K562 (cell line): ENCODE data around the gene FAM227A. TPM values are rescaled to one million over a fixed set of nuclear protein-coding genes. Genes with fewer than 3 reads are reported as not detected.

ENCODE experiments used
- ATAC-seq: fragments of 200-7000 bp; cut with Tn5 transposase; 3 replicates; pipeline ENCODE4 v1.9.1; 2020; ENCODE audit warnings: moderate library complexity
- BruUV-seq: library from RNA; stranded (reverse); fragments of 400-500 nt; replicated peaks from 2 replicates; lab custom pipeline; 2021; lab: Mats Ljungman, UMichigan
- CTCF ChIA-PET: fragments of 300-600 bp; formaldehyde crosslinking; extraction: SDS; loops from one replicate; lab custom pipeline; 2021; ENCODE audit warnings: low intra/inter-chr PET ratio; lab: Yijun Ruan, JAX
- POLR2A ChIA-PET: fragments of 300-600, 350-650 bp; sonication (Branson Sonifier 250); formaldehyde crosslinking; extraction: SDS; loops from one replicate; lab custom pipeline; 2021; ENCODE audit warnings: antibody characterized with exemption, inconsistent platforms; lab: Yijun Ruan, JAX
- DNase-seq, 4 experiments: peaks; one replicate each; pipeline versions ENCODE4 v3.0.0 to v3.0.0-alpha.2; 2011 to 2018; ENCODE audit warnings: low spot score in 3 of 4, mixed read lengths in 3 of 4; ENCODE audit errors: extremely low read depth in 1 of 4
- FAIRE-seq: peaks from 2 replicates; lab custom pipeline; 2011; peaks lifted over from hg19 to GRCh38; lab: Jason Lieb, UNC
- H2AFZ ChIP-seq: 2 replicates; pipeline ENCODE4 v1.6.0; 2011; ENCODE audit warnings: low read depth, low read length, control low read depth, inconsistent platforms
- H3K27ac ChIP-seq: fragments of 200-600 bp; 3 replicates; pipeline ENCODE4 v1.8.0; 2011; ENCODE audit warnings: low read depth, mild to moderate bottlenecking, control low read depth, inconsistent platforms, low read length, moderate library complexity, mixed read lengths; ENCODE audit errors: extremely low read depth
- H3K27me3 ChIP-seq, 2 experiments: fragments of 300-600 bp in 1 of 2; 2 replicates in 1 of 2; 3 replicates in 1 of 2; pipeline versions ENCODE4 v1.6.0 to v1.8.0; 2011; ENCODE audit warnings: inconsistent platforms in 2 of 2, low read length in 2 of 2, mild to moderate bottlenecking in 1 of 2, mixed read lengths in 1 of 2, moderate library complexity in 1 of 2; ENCODE audit not compliant: control insufficient read depth in 2 of 2, insufficient read depth in 2 of 2
- H3K36me3 ChIP-seq: fragments of 300-600 bp; 3 replicates; pipeline ENCODE4 v1.8.0; 2011; ENCODE audit warnings: mild to moderate bottlenecking, low read length, inconsistent platforms; ENCODE audit not compliant: control insufficient read depth, insufficient read depth
- H3K4me1 ChIP-seq, 2 experiments: fragments of 200-600 bp in 1 of 2; replicated peaks in 1 of 2; 2 replicates in 1 of 2; 3 replicates in 1 of 2; pipeline versions ENCODE4 v1.5.1 to v1.8.0; 2011; ENCODE audit warnings: inconsistent platforms in 2 of 2, low read length in 2 of 2, mild to moderate bottlenecking in 1 of 2, mixed read lengths in 1 of 2, moderate library complexity in 1 of 2; ENCODE audit not compliant: control insufficient read depth in 2 of 2, insufficient read depth in 2 of 2
- H3K4me2 ChIP-seq: 2 replicates; pipeline ENCODE4 v1.6.1; 2011; ENCODE audit warnings: low read length, control low read depth, inconsistent platforms, mixed read lengths; ENCODE audit not compliant: insufficient read depth
- H3K4me3 ChIP-seq: fragments of 200-600 bp; sonication (generic), shearing (Covaris generic); 2 replicates; pipeline ENCODE4 v1.5.1; 2016; ENCODE audit warnings: control low read depth, inconsistent platforms
- H3K79me2 ChIP-seq: fragments of 200-600 bp; 3 replicates; pipeline ENCODE4 v1.8.0; 2011; ENCODE audit warnings: low read length, inconsistent platforms; ENCODE audit not compliant: control insufficient read depth, insufficient read depth
- H3K9ac ChIP-seq, 2 experiments: 2 replicates each; pipeline versions ENCODE4 v1.6.0 to v1.6.1; 2011; ENCODE audit warnings: low read depth in 2 of 2, low read length in 2 of 2, control low read depth in 1 of 2, inconsistent platforms in 1 of 2, mild to moderate bottlenecking in 1 of 2, mixed read lengths in 1 of 2; ENCODE audit not compliant: insufficient read depth in 1 of 2
- H3K9me1 ChIP-seq: one replicate; pipeline ENCODE4 v1.6.0; 2011; ENCODE audit warnings: inconsistent platforms, mild to moderate bottlenecking, low read length, moderate library complexity; ENCODE audit not compliant: control insufficient read depth, insufficient read depth
- H3K9me3 ChIP-seq: replicated peaks from 2 replicates; pipeline ENCODE4 v1.5.1; 2011; ENCODE audit warnings: low read depth, low read length, inconsistent platforms; ENCODE audit not compliant: control insufficient read depth, insufficient read depth
- H4K20me1 ChIP-seq: replicated peaks from 2 replicates; pipeline ENCODE4 v1.6.1; 2011; ENCODE audit warnings: low read length, inconsistent platforms, mixed read lengths; ENCODE audit not compliant: control insufficient read depth, insufficient read depth
- BRF1 ChIP-seq: IDR thresholded peaks from 3 replicates; pipeline ENCODE4 v1.6.1; 2011; ENCODE audit warnings: borderline replicate concordance, mild to moderate bottlenecking; ENCODE audit not compliant: insufficient read length; ENCODE audit errors: extremely low read depth
- FOXA1 ChIP-seq: fragments of 450-650 bp; IDR thresholded peaks from 2 replicates; pipeline ENCODE4 v1.6.1; 2016; ENCODE audit warnings: mild to moderate bottlenecking, borderline replicate concordance
- HLTF ChIP-seq: fragments of 450-650 bp; IDR thresholded peaks from 2 replicates; pipeline ENCODE4 v1.6.1; 2016
- MCM3 ChIP-seq: fragments of 450-650 bp; IDR thresholded peaks from 2 replicates; pipeline ENCODE4 v1.6.1; 2016
- NFE2L1 ChIP-seq: fragments of 450-650 bp; IDR thresholded peaks from 2 replicates; pipeline ENCODE4 v1.6.1; 2016; ENCODE audit warnings: missing genetic modification characterization, low read depth, mild to moderate bottlenecking, missing compliant biosample characterization, moderate library complexity, borderline replicate concordance
- PHF21A ChIP-seq: fragments of 450-650 bp; IDR thresholded peaks from 2 replicates; pipeline ENCODE4 v1.6.1; 2017; ENCODE audit warnings: low read depth, borderline replicate concordance
- POLR2B ChIP-seq: fragments of 450-650 bp; IDR thresholded peaks from 2 replicates; pipeline ENCODE4 v1.6.1; 2018; ENCODE audit warnings: low read depth; ENCODE audit not compliant: partially characterized antibody
- SAP30 ChIP-seq: fragments of 200-600 bp; sonication (generic); IDR thresholded peaks from 2 replicates; pipeline ENCODE4 v1.6.1; 2012; ENCODE audit warnings: borderline replicate concordance, low read depth, mild to moderate bottlenecking, moderate library complexity, low read length, control low read depth, inconsistent platforms; ENCODE audit not compliant: insufficient read depth, poor library complexity, severe bottlenecking
- SIRT6 ChIP-seq: IDR thresholded peaks from one replicate; pipeline ENCODE4 v1.6.1; 2012; ENCODE audit warnings: low read depth, mild to moderate bottlenecking, control low read depth, inconsistent platforms, low read length, moderate library complexity
- SIX5 ChIP-seq, 2 experiments: IDR thresholded peaks; 2 replicates each; pipeline ENCODE4 v1.6.1; 2011; ENCODE audit warnings: low read length in 2 of 2, borderline replicate concordance in 1 of 2, low read depth in 1 of 2, mild to moderate bottlenecking in 1 of 2, moderate library complexity in 1 of 2; ENCODE audit not compliant: insufficient read depth in 1 of 2
- SRF ChIP-seq, 2 experiments: fragments of 250-450, 450-650 bp in 1 of 2; sonication (Bioruptor Pico) in 1 of 2; sonication (generic) in 1 of 2; formaldehyde crosslinking; IDR thresholded peaks; 2 replicates each; pipeline versions ENCODE4 v1.5.0 to v1.5.1; 2020 to 2022; ENCODE audit warnings: mild to moderate bottlenecking in 1 of 2, missing genetic modification reagents in 1 of 2
- TBL1XR1 ChIP-seq, 2 experiments: IDR thresholded peaks; 2 replicates each; pipeline ENCODE4 v1.6.1; 2012; ENCODE audit warnings: improper control_type of control experiment in 2 of 2, low read length in 2 of 2, mild to moderate bottlenecking in 1 of 2
- WGBS: fragments of 100-300 bp; shearing (Covaris generic); methylation state at CpG from one replicate; pipeline ENCODE4 v1.1.6; 2016; ENCODE audit warnings: low coverage, mixed read lengths; ENCODE audit not compliant: insufficient coverage; ENCODE audit errors: missing lambda C conversion rate; 5-methylcytosine and 5-hydroxymethylcytosine counted together
- in situ Hi-C: fragments of 300-500 bp; cut with MboI; formaldehyde crosslinking; loops from 4 replicates; pipeline ENCODE4 v1.15.0; 2018; ENCODE audit warnings: inconsistent platforms, mixed read lengths
- intact Hi-C: fragments of 100-400 bp; cut with micrococcal nuclease; formaldehyde crosslinking; loops from 2 replicates; pipeline ENCODE4 v1.14.2; 2022
- polyA plus RNA-seq, 8 experiments: library from polyadenylated mRNA; depleted of rRNA in 4 of 8; stranded (reverse) in 5 of 8; unstranded in 3 of 8; fragments of >200 nt; fragmentation: Nextera tagmentation in 2 of 8; fragmentation: Illumina TruSeq in 1 of 8; extraction: Ambion mirVana in 2 of 8; extraction: Trizol in 1 of 8; gene quantifications; 2 replicates each; pipeline versions ENCODE4 v1.2.1 to v1.2.3, GENCODE V29; 2011 to 2014; ENCODE audit warnings: inconsistent platforms in 1 of 8, missing spikeins in 1 of 8
- total RNA-seq, 7 experiments: library from RNA; depleted of rRNA in 6 of 7; stranded (reverse); fragments of >200 nt in 6 of 7; fragmentation: Illumina TruSeq in 2 of 7; extraction: Trizol in 2 of 7; gene quantifications; 2 replicates each; pipeline versions ENCODE4 v1.2.1 to v1.2.3, GENCODE V29; 2011 to 2021; ENCODE audit warnings: low replicate concordance in 1 of 7
- TF ChIP-seq, protein P1 (sequence below): fragments of 450-650 bp; IDR thresholded peaks from 2 replicates; pipeline ENCODE4 v1.6.1; 2017; ENCODE audit warnings: antibody characterized with exemption
- TF ChIP-seq, protein P2 (sequence below): fragments of 250-450 bp; sonication (Bioruptor Pico); IDR thresholded peaks from 2 replicates; pipeline ENCODE4 v1.6.1; 2021; ENCODE audit warnings: mild to moderate bottlenecking
- TF ChIP-seq, protein P3 (sequence below): fragments of 250-450 bp; sonication (Bioruptor Pico); IDR thresholded peaks from 2 replicates; pipeline ENCODE4 v1.4.0; 2020

FAM227A gene
- total and polyA plus RNA-seq, 9 of the 15 experiments (the other 6 are each of a cell fraction or from before 2014, with no cell fraction given): 0.10 to 2.2 (median 0.83) TPM

DNA sequence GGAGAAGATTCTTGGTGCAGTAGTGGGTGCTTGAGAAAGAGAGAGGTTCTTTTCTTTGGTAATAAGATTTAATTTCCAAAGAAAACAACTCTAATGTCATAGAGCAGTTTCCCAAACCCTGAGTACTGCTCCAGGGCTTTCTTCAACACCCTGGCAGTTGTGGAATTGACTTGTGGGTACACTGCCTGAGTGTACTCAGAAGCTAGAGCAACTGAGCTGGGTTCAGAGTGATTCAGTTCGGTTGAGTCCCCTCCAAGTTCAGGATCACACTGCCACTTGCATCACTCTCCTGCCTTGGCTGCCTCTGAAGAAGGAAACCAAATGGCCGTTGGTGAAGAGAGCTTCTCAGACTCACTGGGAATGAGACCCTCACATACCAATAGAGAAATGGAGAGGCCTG, 91.5 kb downstream of the FAM227A start:
- Histone ChIP-seq H4K20me1 (no peaks in the 10 kb centered on the region), H3K36me3 (no peaks in the 10 kb centered on the region), H3K79me2 (peaks cover 3% of the 10 kb centered on the region; the same call in 2 of the 3 replicates), H3K27ac (no peak overlapping the region), H3K4me3 (no peak overlapping the region), H3K27me3 (no peaks in the 10 kb centered on the region), H3K9ac (no peak overlapping the region), H3K9me1 (no peaks in the 10 kb centered on the region), H3K4me1 (peaks cover 0 to 5% of the 10 kb centered on the region in 2 experiments; a peak in 2 of 5 replicates), H3K4me2 (no peak overlapping the region), H3K9me3 (no peaks in the 10 kb centered on the region), H2AFZ (no peak overlapping the region)
- WGBS: 46% methylated on average over 2 of the region's 2 CpGs
- no TSS peak for BruUV-seq
- DNase-seq (no peak), FAIRE-seq (no peak), ATAC-seq (no peak)
- POLR2A ChIA-PET: no interaction called here
- in situ Hi-C loops (loop anchor here (5.0 kb wide), 1 partner anchor 67 kb away; no protein-coding TSS in a partner anchor), intact Hi-C loops (no loop called here)
- CTCF ChIA-PET: no interaction called here
- TF ChIP-seq SAP30: no peak
- TF ChIP-seq, protein P1, sequence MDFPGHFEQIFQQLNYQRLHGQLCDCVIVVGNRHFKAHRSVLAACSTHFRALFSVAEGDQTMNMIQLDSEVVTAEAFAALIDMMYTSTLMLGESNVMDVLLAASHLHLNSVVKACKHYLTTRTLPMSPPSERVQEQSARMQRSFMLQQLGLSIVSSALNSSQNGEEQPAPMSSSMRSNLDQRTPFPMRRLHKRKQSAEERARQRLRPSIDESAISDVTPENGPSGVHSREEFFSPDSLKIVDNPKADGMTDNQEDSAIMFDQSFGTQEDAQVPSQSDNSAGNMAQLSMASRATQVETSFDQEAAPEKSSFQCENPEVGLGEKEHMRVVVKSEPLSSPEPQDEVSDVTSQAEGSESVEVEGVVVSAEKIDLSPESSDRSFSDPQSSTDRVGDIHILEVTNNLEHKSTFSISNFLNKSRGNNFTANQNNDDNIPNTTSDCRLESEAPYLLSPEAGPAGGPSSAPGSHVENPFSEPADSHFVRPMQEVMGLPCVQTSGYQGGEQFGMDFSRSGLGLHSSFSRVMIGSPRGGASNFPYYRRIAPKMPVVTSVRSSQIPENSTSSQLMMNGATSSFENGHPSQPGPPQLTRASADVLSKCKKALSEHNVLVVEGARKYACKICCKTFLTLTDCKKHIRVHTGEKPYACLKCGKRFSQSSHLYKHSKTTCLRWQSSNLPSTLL: no peak
- TF ChIP-seq PHF21A: no peak
- TF ChIP-seq HLTF: no peak
- TF ChIP-seq NFE2L1 (tag): no peak
- TF ChIP-seq SIRT6: no peak
- no peak for TF ChIP-seq POLR2B
- TF ChIP-seq, protein P2, sequence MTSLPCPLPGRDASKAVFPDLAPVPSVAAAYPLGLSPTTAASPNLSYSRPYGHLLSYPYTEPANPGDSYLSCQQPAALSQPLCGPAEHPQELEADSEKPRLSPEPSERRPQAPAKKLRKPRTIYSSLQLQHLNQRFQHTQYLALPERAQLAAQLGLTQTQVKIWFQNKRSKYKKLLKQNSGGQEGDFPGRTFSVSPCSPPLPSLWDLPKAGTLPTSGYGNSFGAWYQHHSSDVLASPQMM (CRISPR knock-in tag): no peak
- TF ChIP-seq TBL1XR1 (IDR thresholded peaks at IDR 0.05; ENCODE audit: low read length in 2 of 2): no peak
- TF ChIP-seq SRF (CRISPR knock-in tag; IDR thresholded peaks at IDR 0.05): no peak
- no peak for TF ChIP-seq SIX5 (IDR thresholded peaks at IDR 0.05; ENCODE audit: borderline replicate concordance in 1 of 2, insufficient read depth in 1 of 2, low read depth in 1 of 2, low read length in 2 of 2)
- TF ChIP-seq, protein P3, sequence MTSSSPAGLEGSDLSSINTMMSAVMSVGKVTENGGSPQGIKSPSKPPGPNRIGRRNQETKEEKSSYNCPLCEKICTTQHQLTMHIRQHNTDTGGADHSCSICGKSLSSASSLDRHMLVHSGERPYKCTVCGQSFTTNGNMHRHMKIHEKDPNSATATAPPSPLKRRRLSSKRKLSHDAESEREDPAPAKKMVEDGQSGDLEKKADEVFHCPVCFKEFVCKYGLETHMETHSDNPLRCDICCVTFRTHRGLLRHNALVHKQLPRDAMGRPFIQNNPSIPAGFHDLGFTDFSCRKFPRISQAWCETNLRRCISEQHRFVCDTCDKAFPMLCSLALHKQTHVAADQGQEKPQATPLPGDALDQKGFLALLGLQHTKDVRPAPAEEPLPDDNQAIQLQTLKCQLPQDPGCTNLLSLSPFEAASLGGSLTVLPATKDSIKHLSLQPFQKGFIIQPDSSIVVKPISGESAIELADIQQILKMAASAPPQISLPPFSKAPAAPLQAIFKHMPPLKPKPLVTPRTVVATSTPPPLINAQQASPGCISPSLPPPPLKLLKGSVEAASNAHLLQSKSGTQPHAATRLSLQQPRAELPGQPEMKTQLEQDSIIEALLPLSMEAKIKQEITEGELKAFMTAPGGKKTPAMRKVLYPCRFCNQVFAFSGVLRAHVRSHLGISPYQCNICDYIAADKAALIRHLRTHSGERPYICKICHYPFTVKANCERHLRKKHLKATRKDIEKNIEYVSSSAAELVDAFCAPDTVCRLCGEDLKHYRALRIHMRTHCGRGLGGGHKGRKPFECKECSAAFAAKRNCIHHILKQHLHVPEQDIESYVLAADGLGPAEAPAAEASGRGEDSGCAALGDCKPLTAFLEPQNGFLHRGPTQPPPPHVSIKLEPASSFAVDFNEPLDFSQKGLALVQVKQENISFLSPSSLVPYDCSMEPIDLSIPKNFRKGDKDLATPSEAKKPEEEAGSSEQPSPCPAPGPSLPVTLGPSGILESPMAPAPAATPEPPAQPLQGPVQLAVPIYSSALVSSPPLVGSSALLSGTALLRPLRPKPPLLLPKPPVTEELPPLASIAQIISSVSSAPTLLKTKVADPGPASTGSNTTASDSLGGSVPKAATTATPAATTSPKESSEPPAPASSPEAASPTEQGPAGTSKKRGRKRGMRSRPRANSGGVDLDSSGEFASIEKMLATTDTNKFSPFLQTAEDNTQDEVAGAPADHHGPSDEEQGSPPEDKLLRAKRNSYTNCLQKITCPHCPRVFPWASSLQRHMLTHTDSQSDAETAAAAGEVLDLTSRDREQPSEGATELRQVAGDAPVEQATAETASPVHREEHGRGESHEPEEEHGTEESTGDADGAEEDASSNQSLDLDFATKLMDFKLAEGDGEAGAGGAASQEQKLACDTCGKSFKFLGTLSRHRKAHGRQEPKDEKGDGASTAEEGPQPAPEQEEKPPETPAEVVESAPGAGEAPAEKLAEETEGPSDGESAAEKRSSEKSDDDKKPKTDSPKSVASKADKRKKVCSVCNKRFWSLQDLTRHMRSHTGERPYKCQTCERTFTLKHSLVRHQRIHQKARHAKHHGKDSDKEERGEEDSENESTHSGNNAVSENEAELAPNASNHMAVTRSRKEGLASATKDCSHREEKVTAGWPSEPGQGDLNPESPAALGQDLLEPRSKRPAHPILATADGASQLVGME: no peak
- no peak for TF ChIP-seq FOXA1
- no peak for TF ChIP-seq BRF1
- no peak for TF ChIP-seq MCM3
